ENCODE measurements around the gene HOXA4.

DNA sequence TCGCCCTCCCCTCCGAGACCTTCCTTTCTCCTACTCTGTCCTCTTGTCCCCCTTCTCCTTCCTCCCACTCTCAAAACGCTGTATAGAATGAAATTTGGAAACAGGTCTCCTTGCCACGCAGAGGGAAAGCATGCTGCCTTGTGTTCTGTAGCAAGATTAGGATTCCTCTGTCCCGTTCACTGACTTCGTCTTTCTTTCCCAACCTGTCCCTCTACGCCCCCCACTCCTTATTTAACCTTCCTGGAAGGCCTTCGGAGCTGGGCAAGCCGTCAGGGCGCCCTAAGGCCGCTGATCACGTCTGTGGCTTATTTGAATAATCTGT lies 33.4 kb upstream of the HOXA4 start:
- TF ChIP-seq CTCF (conservative IDR thresholded peaks at IDR 0.05; ENCODE audit: low read depth in 2 of 2) = no peak
- TF ChIP-seq REST (IDR thresholded peaks at IDR 0.05; ENCODE audit: unreplicated experiment) = no peak
- peak; percentile 84 for TF ChIP-seq EZH2 (IDR thresholded peaks at IDR 0.05; ENCODE audit: low read depth, unreplicated experiment)
- no peak for TF ChIP-seq POLR2AphosphoS5 (IDR thresholded peaks at IDR 0.05; ENCODE audit: low read depth)

Data from GM23338 (cell line).